K562 (cell line): ENCODE results near the gene IL26. TPM values are rescaled to one million over a fixed set of nuclear protein-coding genes. Genes with fewer than 3 reads are reported as not detected.

Source experiments
- ATAC-seq: fragments of 200-7000 bp; cut with Tn5 transposase; 3 replicates; pipeline ENCODE4 v1.9.1; 2020; ENCODE audit warnings: moderate library complexity
- BruUV-seq: library from RNA; stranded (reverse); fragments of 400-500 nt; replicated peaks from 2 replicates; lab custom pipeline; 2021; lab: Mats Ljungman, UMichigan
- CTCF ChIA-PET: fragments of 300-600 bp; formaldehyde crosslinking; extraction: SDS; loops from one replicate; lab custom pipeline; 2021; ENCODE audit warnings: low intra/inter-chr PET ratio; lab: Yijun Ruan, JAX
- POLR2A ChIA-PET: fragments of 300-600, 350-650 bp; sonication (Branson Sonifier 250); formaldehyde crosslinking; extraction: SDS; loops from one replicate; lab custom pipeline; 2021; ENCODE audit warnings: antibody characterized with exemption, inconsistent platforms; lab: Yijun Ruan, JAX
- DNase-seq, 4 experiments: peaks; one replicate each; pipeline versions ENCODE4 v3.0.0 to v3.0.0-alpha.2; 2011 to 2018; ENCODE audit warnings: low spot score in 3 of 4, mixed read lengths in 3 of 4; ENCODE audit errors: extremely low read depth in 1 of 4
- FAIRE-seq: peaks from 2 replicates; lab custom pipeline; 2011; peaks lifted over from hg19 to GRCh38; lab: Jason Lieb, UNC
- H2AFZ ChIP-seq: 2 replicates; pipeline ENCODE4 v1.6.0; 2011; ENCODE audit warnings: low read depth, low read length, control low read depth, inconsistent platforms
- H3K27ac ChIP-seq: fragments of 200-600 bp; 3 replicates; pipeline ENCODE4 v1.8.0; 2011; ENCODE audit warnings: low read depth, mild to moderate bottlenecking, control low read depth, inconsistent platforms, low read length, moderate library complexity, mixed read lengths; ENCODE audit errors: extremely low read depth
- H3K27me3 ChIP-seq, 2 experiments: fragments of 300-600 bp in 1 of 2; 2 replicates in 1 of 2; 3 replicates in 1 of 2; pipeline versions ENCODE4 v1.6.0 to v1.8.0; 2011; ENCODE audit warnings: inconsistent platforms in 2 of 2, low read length in 2 of 2, mild to moderate bottlenecking in 1 of 2, mixed read lengths in 1 of 2, moderate library complexity in 1 of 2; ENCODE audit not compliant: control insufficient read depth in 2 of 2, insufficient read depth in 2 of 2
- H3K36me3 ChIP-seq: fragments of 300-600 bp; 3 replicates; pipeline ENCODE4 v1.8.0; 2011; ENCODE audit warnings: mild to moderate bottlenecking, low read length, inconsistent platforms; ENCODE audit not compliant: control insufficient read depth, insufficient read depth
- H3K4me1 ChIP-seq, 2 experiments: fragments of 200-600 bp in 1 of 2; replicated peaks in 1 of 2; 2 replicates in 1 of 2; 3 replicates in 1 of 2; pipeline versions ENCODE4 v1.5.1 to v1.8.0; 2011; ENCODE audit warnings: inconsistent platforms in 2 of 2, low read length in 2 of 2, mild to moderate bottlenecking in 1 of 2, mixed read lengths in 1 of 2, moderate library complexity in 1 of 2; ENCODE audit not compliant: control insufficient read depth in 2 of 2, insufficient read depth in 2 of 2
- H3K4me2 ChIP-seq: 2 replicates; pipeline ENCODE4 v1.6.1; 2011; ENCODE audit warnings: low read length, control low read depth, inconsistent platforms, mixed read lengths; ENCODE audit not compliant: insufficient read depth
- H3K4me3 ChIP-seq: fragments of 200-600 bp; sonication (generic), shearing (Covaris generic); 2 replicates; pipeline ENCODE4 v1.5.1; 2016; ENCODE audit warnings: control low read depth, inconsistent platforms
- H3K79me2 ChIP-seq: fragments of 200-600 bp; 3 replicates; pipeline ENCODE4 v1.8.0; 2011; ENCODE audit warnings: low read length, inconsistent platforms; ENCODE audit not compliant: control insufficient read depth, insufficient read depth
- H3K9ac ChIP-seq, 2 experiments: 2 replicates each; pipeline versions ENCODE4 v1.6.0 to v1.6.1; 2011; ENCODE audit warnings: low read depth in 2 of 2, low read length in 2 of 2, control low read depth in 1 of 2, inconsistent platforms in 1 of 2, mild to moderate bottlenecking in 1 of 2, mixed read lengths in 1 of 2; ENCODE audit not compliant: insufficient read depth in 1 of 2
- H3K9me1 ChIP-seq: one replicate; pipeline ENCODE4 v1.6.0; 2011; ENCODE audit warnings: inconsistent platforms, mild to moderate bottlenecking, low read length, moderate library complexity; ENCODE audit not compliant: control insufficient read depth, insufficient read depth
- H3K9me3 ChIP-seq: replicated peaks from 2 replicates; pipeline ENCODE4 v1.5.1; 2011; ENCODE audit warnings: low read depth, low read length, inconsistent platforms; ENCODE audit not compliant: control insufficient read depth, insufficient read depth
- H4K20me1 ChIP-seq: replicated peaks from 2 replicates; pipeline ENCODE4 v1.6.1; 2011; ENCODE audit warnings: low read length, inconsistent platforms, mixed read lengths; ENCODE audit not compliant: control insufficient read depth, insufficient read depth
- ARHGAP35 ChIP-seq: fragments of 450-650 bp; IDR thresholded peaks from 2 replicates; pipeline ENCODE4 v1.6.1; 2018; ENCODE audit not compliant: partially characterized antibody
- ARNT ChIP-seq, 2 experiments: fragments of 450-650 bp; IDR thresholded peaks; 2 replicates each; pipeline ENCODE4 v1.6.1; 2016; ENCODE audit warnings: mild to moderate bottlenecking in 1 of 2
- CBX8 ChIP-seq: fragments of 200-600 bp; sonication (generic); IDR thresholded peaks from 2 replicates; pipeline ENCODE4 v1.6.1; 2012; ENCODE audit warnings: borderline replicate concordance, mixed run types, low read depth, mild to moderate bottlenecking, moderate library complexity, mixed read lengths, low read length, control low read depth, inconsistent platforms; ENCODE audit not compliant: poor library complexity, severe bottlenecking; ENCODE audit errors: extremely low read depth
- GABPA ChIP-seq: fragments of 200-800 bp; sonication (Bioruptor generic); conservative IDR thresholded peaks from 2 replicates; pipeline ENCODE4 v1.6.1; 2016; ENCODE audit warnings: low read depth, missing genetic modification characterization, missing compliant biosample characterization
- NFXL1 ChIP-seq: fragments of 450-650 bp; formaldehyde crosslinking; IDR thresholded peaks from 2 replicates; pipeline ENCODE4 v1.4.0; 2021; ENCODE audit warnings: mild to moderate bottlenecking
- THRAP3 ChIP-seq: fragments of 450-650 bp; IDR thresholded peaks from 2 replicates; pipeline ENCODE4 v1.6.1; 2016; ENCODE audit warnings: mild to moderate bottlenecking, inconsistent platforms, borderline replicate concordance
- ZFX ChIP-seq: sonication (generic); formaldehyde crosslinking; IDR thresholded peaks from 2 replicates; pipeline ENCODE4 v1.8.0; 2022; ENCODE audit warnings: mild to moderate bottlenecking, missing genetic modification reagents, moderate library complexity
- ZNF695 ChIP-seq: fragments of 450-650 bp; formaldehyde crosslinking; IDR thresholded peaks from 2 replicates; pipeline ENCODE4 v1.4.0; 2020; ENCODE audit warnings: mild to moderate bottlenecking, moderate library complexity
- ZNF77 ChIP-seq: fragments of 250-450 bp; sonication (Bioruptor Pico); IDR thresholded peaks from 2 replicates; pipeline ENCODE4 v1.5.0; 2020
- WGBS: fragments of 100-300 bp; shearing (Covaris generic); methylation state at CpG from one replicate; pipeline ENCODE4 v1.1.6; 2016; ENCODE audit warnings: low coverage, mixed read lengths; ENCODE audit not compliant: insufficient coverage; ENCODE audit errors: missing lambda C conversion rate; 5-methylcytosine and 5-hydroxymethylcytosine counted together
- in situ Hi-C: fragments of 300-500 bp; cut with MboI; formaldehyde crosslinking; loops from 4 replicates; pipeline ENCODE4 v1.15.0; 2018; ENCODE audit warnings: inconsistent platforms, mixed read lengths
- intact Hi-C: fragments of 100-400 bp; cut with micrococcal nuclease; formaldehyde crosslinking; loops from 2 replicates; pipeline ENCODE4 v1.14.2; 2022
- polyA plus RNA-seq, 8 experiments: library from polyadenylated mRNA; depleted of rRNA in 4 of 8; stranded (reverse) in 5 of 8; unstranded in 3 of 8; fragments of >200 nt; fragmentation: Nextera tagmentation in 2 of 8; fragmentation: Illumina TruSeq in 1 of 8; extraction: Ambion mirVana in 2 of 8; extraction: Trizol in 1 of 8; gene quantifications; 2 replicates each; pipeline versions ENCODE4 v1.2.1 to v1.2.3, GENCODE V29; 2011 to 2014; ENCODE audit warnings: inconsistent platforms in 1 of 8, missing spikeins in 1 of 8
- total RNA-seq, 7 experiments: library from RNA; depleted of rRNA in 6 of 7; stranded (reverse); fragments of >200 nt in 6 of 7; fragmentation: Illumina TruSeq in 2 of 7; extraction: Trizol in 2 of 7; gene quantifications; 2 replicates each; pipeline versions ENCODE4 v1.2.1 to v1.2.3, GENCODE V29; 2011 to 2021; ENCODE audit warnings: low replicate concordance in 1 of 7

IL26 gene
- total and polyA plus RNA-seq, 9 of the 15 experiments (the other 6 are each of a cell fraction or from before 2014, with no cell fraction given) = not detected

DNA sequence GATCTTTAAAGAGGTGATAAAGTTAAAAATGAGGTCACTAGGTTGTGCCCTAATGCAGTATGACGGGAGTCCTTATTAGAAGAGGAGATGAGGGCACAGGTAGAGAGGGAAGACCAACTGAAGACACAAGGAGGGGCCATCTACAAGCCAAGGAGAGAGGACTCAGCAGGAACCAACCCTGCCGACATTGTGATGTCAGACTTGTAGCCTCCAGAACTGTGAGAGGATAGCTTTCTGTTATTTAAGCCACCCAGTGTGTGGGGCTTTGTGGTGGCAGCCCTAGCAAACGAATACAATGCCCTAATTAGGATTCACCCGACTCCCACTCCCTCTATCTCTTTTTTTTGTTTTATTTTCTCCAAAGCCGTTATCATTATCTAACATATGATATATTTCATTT is 7.9 kb upstream of the IL26 start:
- no peaks in the 10 kb centered on the region for H3K79me2 ChIP-seq
- no peak for FAIRE-seq
- no peak overlapping the region for H3K4me3 ChIP-seq
- ATAC-seq = no peak
- BruUV-seq = no TSS peak
- POLR2A ChIA-PET = no interaction called here
- H2AFZ ChIP-seq = no peak overlapping the region
- in situ Hi-C loops (no loop called here), intact Hi-C loops (no loop called here)
- no peak overlapping the region for H3K4me2 ChIP-seq
- 0% methylated on average over 5 of the region's 5 CpGs for WGBS
- no peak for DNase-seq
- H3K36me3 ChIP-seq = no peaks in the 10 kb centered on the region
- H3K9me1 ChIP-seq = no peaks in the 10 kb centered on the region
- no peaks in the 10 kb centered on the region for H3K9me3 ChIP-seq
- no peak for TF ChIP-seq ARHGAP35
- peak; percentile 79 for TF ChIP-seq CBX8
- H4K20me1 ChIP-seq = no peaks in the 10 kb centered on the region
- H3K9ac ChIP-seq = no peak overlapping the region
- H3K4me1 ChIP-seq = peaks cover 0 to 3% of the 10 kb centered on the region in 2 experiments; a peak in 1 of 5 replicates
- no peak overlapping the region for H3K27ac ChIP-seq
- peaks cover 7 to 14% of the 10 kb centered on the region in 2 experiments; a peak in 2 of 5 replicates for H3K27me3 ChIP-seq
- CTCF ChIA-PET = no interaction called here

- TF ChIP-seq NFXL1 (CRISPR knock-in tag) = no peak
- no peak for TF ChIP-seq ARNT (IDR thresholded peaks at IDR 0.05)
- no peak for TF ChIP-seq ZNF695
- TF ChIP-seq ZFX (CRISPR knock-in tag) = no peak
- no peak for TF ChIP-seq GABPA (tag)
- TF ChIP-seq ZNF77 = no peak
- TF ChIP-seq THRAP3 = no peak
- Histone ChIP-seq H3K27ac (no peak overlapping the region), H3K4me2 (no peak overlapping the region), H4K20me1 (no peaks in the 10 kb centered on the region), H3K27me3 (peaks cover 7 to 14% of the 10 kb centered on the region in 2 experiments; a peak in 2 of 5 replicates), H3K4me3 (no peak overlapping the region), H3K9me3 (no peaks in the 10 kb centered on the region), H3K9ac (no peak overlapping the region), H3K9me1 (no peaks in the 10 kb centered on the region), H3K4me1 (no peaks in the 10 kb centered on the region), H2AFZ (no peak overlapping the region), H3K79me2 (no peaks in the 10 kb centered on the region), H3K36me3 (no peaks in the 10 kb centered on the region)
- no TSS peak for BruUV-seq
- intact Hi-C loops = no loop called here
- ATAC-seq = no peak
- ChIA-PET POLR2A (interaction anchor here (1.3 kb wide), 1 partner anchor 118 kb away, joined by 3 read pairs; no protein-coding TSS in a partner anchor), CTCF (no interaction called here)
- no peak for DNase-seq
- FAIRE-seq = no peak
- in situ Hi-C loops = no loop called here
- WGBS = 4% methylated on average over 3 of the region's 3 CpGs
Observed at GRCh38 chr12:68231691-68232090, 6.1 kb upstream of the IL26 start.
